GM04504 (cell line): Measurements from ENCODE around the gene E2F4.

Source experiments
- DNase-seq: peaks from one replicate; pipeline ENCODE4 v3.0.0-alpha.2; 2012; ENCODE audit warnings: low read depth

Gene E2F4

GRCh38 chr16:67208154-67208896 lies 16.4 kb downstream of the E2F4 start:
- DNase-seq: no peak

DNA sequence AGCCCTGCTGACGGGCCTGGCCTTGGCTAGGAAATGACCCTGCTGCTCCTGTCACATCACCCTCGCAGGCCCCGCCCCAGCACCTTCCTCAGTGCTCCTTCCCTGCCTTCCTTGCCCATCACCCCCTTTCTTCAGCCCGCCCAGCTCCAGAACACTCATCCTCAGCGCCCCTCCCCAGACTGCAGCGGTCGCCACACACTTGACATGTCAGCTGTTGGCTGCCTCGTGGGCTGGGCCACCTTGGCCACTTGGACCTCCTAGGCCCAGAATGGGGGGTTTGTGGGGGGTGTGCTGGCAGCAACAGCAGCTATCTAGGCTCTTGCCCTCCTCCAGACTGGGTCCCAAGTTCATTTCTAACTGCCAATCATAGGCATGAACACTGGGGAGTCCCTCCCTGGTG lies 17.6 kb downstream of the E2F4 start:
- no peak for DNase-seq

DNA sequence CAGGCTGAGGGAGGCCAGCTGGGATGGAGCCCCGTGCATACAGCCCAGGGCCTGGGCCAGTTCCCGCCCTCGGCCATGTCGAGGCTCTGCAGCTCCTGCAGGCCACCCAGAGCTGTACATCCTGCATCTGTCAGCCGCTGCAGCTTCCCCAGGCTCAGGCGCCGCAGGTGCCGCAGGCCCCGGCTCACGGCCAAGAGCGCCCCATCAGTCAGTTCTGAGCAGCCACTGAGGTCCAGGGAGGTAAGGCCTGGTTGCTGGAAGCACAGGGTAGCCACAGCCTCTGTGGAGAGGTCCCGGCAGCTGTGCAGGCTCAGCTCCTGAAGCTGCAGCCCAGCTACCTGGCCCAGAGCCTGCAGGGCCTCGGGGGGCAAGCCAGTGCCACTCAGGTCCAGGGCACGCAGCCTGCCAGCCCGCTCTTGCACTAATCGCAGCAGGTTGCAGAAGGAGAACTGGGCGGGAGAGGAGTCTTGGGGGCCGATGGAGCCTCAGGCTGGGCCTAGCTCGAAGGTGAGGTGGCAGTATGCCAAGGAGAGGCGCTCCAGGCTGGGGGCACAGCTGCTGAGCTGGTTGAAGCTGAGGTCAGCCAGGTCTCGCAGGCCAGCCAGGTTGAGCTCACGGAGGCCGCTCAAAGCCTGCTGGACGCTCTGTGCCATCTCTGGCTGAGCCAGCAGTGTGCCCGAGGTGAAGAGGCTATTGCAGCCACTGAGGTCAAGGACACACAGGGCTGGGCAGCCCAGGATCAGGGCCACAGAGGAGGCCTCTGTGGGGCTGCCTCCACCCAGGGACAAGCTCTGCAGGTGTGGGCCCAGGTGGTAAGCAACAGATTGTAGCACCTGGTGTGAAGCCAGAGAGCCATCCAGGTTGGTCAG lies 18.3 kb downstream of the E2F4 start:
- DNase-seq: no peak

DNA sequence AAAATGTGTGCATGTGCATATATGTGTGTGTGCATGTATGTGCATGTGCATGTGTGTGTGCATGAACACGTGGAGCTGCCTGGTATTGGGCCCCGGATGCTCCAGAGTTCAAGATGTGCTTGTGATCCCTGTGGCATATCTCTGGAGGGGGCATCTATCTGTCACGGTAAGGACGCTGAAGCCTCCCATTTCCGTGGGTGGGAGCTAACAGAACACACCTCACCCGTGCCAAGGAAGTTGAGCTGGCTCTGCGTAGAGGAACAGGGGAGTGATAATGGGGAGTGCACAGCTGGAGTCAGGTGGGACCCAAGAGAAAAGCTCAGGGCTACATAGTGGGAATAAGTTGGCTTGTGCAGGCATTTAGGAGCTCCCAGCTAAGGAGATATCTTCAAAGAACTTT lies 19.7 kb downstream of the E2F4 start:
- no peak for DNase-seq

DNA sequence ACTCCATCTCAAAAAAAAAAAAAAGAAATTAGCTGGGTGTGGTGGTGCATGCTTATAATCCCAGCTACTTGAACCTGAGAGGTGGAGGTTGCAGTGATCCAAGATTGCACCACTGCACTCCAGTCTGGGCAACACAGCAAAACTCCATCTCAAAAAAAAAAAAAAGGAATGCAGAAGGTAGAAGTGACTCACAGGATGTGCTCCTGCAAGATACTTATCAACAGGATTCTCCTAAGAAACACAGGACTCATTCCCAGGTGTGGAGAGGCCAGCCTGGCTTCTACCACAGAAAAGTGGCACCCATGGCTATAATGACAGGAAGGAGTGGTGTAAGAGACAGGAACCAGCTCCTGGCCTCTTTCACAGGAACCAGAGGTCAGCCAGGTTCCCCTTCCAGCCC lies 20.8 kb downstream of the E2F4 start:
- DNase-seq: no peak

DNA sequence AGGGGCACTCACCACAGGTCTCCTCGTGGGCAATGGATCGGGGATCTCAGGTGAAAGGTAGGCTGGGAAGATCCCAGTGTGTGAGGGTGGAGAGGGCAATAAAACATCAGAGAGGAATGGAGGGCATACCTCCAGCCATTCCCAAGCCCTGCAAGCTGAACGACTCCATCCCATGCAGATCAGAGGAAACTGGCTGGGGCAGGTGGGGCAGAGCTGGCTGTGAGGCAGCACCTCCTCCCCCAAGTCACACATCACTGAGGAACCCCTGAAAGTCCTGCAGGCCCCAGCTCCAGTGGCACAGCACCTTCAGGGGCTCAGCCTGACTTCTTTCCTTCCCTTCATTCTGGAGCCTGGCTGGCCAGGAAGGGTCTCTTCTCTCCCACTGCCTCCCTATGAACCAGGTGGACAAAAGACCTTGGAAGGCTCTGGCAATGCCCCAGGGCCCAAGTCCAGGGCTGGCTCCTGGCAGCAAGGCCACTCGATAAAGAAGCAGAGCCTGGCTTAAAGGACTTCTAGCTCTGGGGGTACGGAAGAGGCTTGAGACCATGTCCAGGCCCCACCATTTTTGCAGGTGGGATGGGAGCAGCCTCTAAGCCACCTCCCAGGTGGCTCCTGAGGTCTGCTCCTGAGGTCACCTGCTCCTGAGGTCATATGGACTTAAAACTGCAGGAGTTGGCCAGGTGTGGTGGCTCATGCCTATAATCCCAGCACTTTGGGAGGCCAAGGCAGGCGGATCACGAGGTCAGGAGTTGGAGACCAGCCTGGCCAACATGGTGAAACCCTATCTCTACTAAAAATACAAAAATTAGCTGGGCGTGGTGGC lies 21.5 kb downstream of the E2F4 start:
- no peak for DNase-seq

GRCh38 chr16:67215706-67216105 lies 23.8 kb downstream of the E2F4 start:
- DNase-seq: no peak

DNA sequence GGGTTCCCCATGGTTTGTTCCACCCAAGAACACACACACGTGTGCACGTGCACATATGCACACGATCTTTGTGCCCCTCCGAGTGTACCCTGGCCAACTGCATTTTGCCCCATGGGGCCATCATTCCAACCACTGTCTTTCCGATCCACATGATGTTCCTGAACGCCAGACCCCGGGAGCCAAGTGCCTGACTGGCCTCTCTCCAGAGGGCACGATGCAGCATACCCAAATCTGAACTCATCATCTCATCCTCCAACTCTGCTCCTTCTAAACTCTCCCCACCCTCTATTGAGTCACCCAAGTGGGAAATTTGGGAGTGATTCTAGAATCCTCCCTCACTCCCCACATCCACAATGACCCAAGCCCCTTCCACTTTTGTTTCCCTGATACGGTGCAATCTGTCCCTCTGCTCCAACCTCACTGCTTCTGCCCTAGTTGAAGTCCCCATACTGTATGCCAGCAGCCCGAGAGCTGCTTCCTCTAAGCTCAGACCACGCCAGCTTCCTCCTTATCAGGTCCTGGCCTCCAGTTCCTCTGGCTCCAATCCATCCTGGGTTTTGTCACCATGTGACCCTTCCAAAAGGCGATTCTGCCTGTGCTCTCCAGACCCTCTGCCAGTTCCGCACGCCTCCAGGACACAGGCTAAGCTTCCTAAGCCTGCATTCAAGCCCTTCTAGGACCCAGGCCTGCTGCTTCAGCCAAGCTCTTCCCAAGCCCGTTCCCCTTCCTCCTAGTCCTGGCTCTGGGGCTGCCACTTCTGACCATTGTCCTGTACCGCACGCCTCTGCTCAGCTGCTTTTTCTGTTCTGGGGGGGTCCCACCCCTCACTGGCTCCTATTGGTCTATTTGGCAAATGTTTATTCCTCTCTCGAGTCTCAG lies 24.9 kb downstream of the E2F4 start:
- no peak for DNase-seq

GRCh38 chr16:67223992-67224391 lies 32.0 kb downstream of the E2F4 start:
- no peak for DNase-seq

GRCh38 chr16:67226295-67226803 lies 34.4 kb downstream of the E2F4 start:
- DNase-seq: no peak

DNA sequence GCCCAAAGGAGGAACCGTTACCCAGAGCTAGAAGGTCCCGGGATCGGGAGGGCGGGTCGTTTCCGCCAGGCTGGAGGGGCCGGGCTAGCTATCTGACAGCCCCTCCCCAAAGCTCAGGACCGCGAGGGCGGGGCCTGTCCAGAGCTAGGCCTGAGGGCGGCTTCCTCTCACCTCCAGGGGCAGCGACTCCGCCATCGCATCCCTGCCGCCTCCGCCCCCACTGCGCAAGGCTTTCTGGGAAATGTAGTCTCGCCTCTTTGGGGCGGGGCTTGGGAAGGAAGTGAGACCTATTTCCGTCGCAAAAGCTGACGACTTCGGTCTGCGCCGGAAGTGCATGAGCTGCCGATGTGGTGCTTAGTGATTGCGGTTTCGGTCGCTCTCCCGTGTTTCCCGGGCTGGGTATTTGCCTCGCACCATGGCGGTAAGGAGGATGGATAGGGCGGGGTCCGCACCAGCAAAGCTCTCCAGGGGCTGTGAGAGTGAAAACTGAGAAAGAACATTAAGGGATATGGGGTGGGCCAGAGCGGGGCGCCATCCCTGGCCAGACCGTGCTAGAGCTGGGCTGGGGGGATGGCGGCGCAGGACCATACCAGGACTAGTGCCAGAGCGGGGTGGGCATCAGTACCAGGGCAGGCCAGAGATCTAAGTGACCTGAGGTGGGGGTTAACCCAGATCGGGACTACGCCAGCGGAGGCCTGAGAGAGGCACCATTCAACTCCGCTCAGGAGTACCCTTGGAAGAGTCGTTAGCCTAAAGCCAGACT lies 35.0 kb downstream of the E2F4 start, which contains the start of gene TMEM208:
TMEM208 (plus strand) TSS at position 327 of the 763 bp plus-strand sequence; CDS start at position 416, 89 bp downstream.
- peak; percentile 98 for DNase-seq

- no peak for DNase-seq
These were observed 35.6 kb downstream of the E2F4 start for GRCh38 chr16:67227567-67227921.

DNA sequence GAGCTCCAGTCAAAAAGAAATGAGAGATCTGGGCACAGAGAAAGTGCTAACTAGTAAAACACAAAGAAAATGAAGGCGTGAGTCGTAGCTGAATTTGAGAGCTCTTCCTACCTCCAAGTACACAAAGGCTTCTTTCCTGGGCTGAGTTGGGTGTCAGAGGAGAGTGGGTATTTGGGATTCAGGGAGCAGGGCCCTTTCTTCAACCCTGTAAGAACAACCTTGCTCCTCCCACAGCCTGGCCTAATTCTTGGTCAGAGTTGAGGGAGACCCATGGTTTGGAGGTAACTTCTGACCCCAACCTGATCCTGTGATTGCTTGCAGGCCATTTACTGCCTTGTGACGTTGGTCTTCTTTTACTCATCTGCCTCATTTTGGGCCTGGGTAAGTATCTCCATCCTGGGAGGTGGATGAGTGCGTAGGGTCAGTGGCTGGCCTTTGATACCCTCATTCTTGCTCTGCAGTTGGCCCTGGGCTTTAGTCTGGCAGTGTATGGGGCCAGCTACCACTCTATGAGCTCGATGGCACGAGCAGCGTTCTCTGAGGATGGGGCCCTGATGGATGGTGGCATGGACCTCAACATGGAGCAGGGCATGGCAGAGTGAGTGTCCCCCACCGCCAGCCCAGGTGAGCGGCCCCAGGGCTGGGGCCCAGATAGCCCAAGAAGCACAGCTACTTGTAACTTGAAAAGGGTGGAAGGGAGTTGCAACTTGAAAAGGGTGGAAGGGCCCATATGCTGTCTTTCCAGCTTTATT lies 36.3 kb downstream of the E2F4 start:
- DNase-seq: no peak

DNA sequence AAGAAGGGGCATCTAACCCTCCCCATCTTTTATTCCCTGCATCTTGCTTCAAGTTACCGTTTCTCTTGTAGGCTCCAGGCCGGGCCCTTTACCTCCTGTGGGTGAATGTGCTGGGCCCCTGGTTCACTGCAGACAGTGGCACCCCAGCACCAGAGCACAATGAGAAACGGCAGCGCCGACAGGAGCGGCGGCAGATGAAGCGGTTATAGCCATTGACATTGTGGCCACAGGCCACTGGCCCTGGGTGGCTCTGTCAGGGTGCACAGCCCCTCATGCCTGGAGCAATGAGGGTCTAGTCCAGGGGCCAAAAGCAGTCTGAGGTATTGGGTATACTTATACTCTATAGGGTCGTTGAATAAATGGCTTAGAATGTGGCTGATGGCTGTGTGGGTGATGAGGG lies 37.0 kb downstream of the E2F4 start:
- no peak for DNase-seq

GRCh38 chr16:67229906-67230808 lies 38.2 kb downstream of the E2F4 start:
- DNase-seq: no peak

DNA sequence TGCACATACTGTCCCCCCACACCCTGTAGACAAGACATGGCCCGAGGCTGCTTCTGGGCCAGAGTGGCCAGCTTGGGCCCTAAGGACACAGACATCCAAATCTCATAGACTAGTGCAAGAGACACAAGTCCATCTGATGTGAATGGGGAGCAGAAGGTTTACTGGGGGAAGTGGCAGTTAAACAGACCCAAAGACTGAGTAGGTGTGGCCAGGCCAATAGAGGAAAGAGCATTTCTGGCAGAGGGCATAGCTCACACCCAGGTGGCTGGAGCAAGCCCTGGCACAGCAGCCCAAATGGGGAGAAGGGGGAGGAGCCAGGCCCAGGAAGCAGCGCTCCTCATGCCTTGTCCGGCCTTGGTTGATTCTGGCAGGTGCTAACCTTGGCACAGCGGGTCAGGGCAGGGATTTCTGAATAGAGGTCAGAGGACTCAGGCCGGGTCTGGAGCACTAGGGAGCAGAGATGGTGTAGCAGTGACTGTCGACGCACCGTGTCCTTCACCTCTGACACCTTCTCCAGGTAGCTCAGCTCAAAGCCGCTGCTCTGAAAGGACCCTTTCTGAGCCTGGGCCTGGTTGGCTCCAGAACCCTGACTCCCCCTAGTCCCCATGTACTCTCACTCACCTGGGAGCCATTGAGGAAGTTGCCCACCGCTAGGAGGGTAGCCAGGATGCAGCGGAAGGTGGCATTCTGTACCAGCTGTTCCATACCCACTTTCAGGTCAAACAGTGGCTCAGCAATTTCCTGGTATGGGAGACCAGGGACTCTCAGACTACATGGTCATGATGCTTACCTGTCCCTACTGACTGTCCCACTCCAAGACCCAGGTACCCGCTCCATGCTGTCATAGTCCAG lies 39.1 kb downstream of the E2F4 start:
- DNase-seq: no peak

- no peak for DNase-seq
These were observed 41.6 kb downstream of the E2F4 start for GRCh38 chr16:67233596-67233995.

DNA sequence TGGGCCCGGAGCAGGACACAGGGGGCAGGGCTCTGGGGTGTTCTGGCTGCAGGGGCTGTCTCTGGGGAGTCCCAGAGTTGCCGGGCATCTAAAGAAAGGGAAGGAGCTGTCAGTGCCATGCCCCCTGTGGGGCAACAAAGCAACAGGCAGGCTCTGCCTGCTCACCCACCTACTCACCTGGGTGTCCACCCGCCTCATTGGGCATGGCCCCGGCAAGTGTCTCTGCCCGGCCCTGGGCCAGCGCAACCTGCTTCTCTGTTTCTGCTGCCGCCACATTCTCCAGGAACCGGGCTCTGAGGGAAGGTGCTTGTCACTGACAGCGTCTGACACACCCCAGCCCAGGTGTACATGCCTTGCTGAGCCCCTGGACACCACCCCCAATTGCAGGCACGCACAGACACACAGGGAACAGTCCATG lies 42.2 kb downstream of the E2F4 start:
- no peak for DNase-seq
